DOHH2 (cell line): Measurements from ENCODE around the gene PPP6R1.
A peak's percentile ranks its signal among the peaks of the same experiment; 100 is the strongest.

Source experiments
- H3F3A ChIP-seq: fragments of 200-600 bp; sonication (generic), shearing (Covaris generic); 2 replicates; pipeline ENCODE4 v1.6.0; 2016; ENCODE audit warnings: antibody characterized with exemption, mild to moderate bottlenecking; ENCODE audit not compliant: control insufficient read depth, insufficient read depth
- H3K27ac ChIP-seq: fragments of 200-600 bp; sonication (generic); 2 replicates; pipeline ENCODE4 v1.5.1; 2014; ENCODE audit warnings: low read depth, mild to moderate bottlenecking, low read length, moderate library complexity
- H3K27me3 ChIP-seq: fragments of 200-600 bp; sonication (generic); 2 replicates; pipeline ENCODE4 v1.6.1; 2014; ENCODE audit warnings: mild to moderate bottlenecking, low read length, mixed read lengths; ENCODE audit not compliant: control insufficient read depth
- H3K36me3 ChIP-seq: fragments of 200-600 bp; sonication (generic); 2 replicates; pipeline ENCODE4 v1.6.1; 2014; ENCODE audit warnings: mild to moderate bottlenecking, low read length, moderate library complexity, mixed read lengths; ENCODE audit not compliant: control insufficient read depth
- H3K4me1 ChIP-seq: fragments of 200-600 bp; sonication (generic); 2 replicates; pipeline ENCODE4 v1.6.1; 2014; ENCODE audit warnings: mild to moderate bottlenecking, low read length, mixed read lengths; ENCODE audit not compliant: control insufficient read depth
- H3K4me2 ChIP-seq: fragments of 200-600 bp; sonication (generic); 2 replicates; pipeline ENCODE4 v1.6.0; 2014; ENCODE audit warnings: mild to moderate bottlenecking, low read length, moderate library complexity
- H3K4me3 ChIP-seq: fragments of 200-600 bp; sonication (generic); 2 replicates; pipeline ENCODE4 v1.5.1; 2014; ENCODE audit warnings: mild to moderate bottlenecking, low read length, mixed read lengths
- H3K79me2 ChIP-seq: fragments of 200-600 bp; sonication (generic); 2 replicates; pipeline ENCODE4 v1.6.1; 2014; ENCODE audit warnings: mild to moderate bottlenecking, low read length, mixed read lengths; ENCODE audit not compliant: control insufficient read depth
- H3K9me2 ChIP-seq: fragments of 200-600 bp; sonication (generic); replicated peaks from 2 replicates; pipeline ENCODE4 v1.6.1; 2014; ENCODE audit warnings: mild to moderate bottlenecking, low read length, mixed read lengths; ENCODE audit not compliant: control insufficient read depth
- H3K9me3 ChIP-seq: fragments of 200-600 bp; sonication (generic); 2 replicates; pipeline ENCODE4 v1.6.1; 2014; ENCODE audit warnings: antibody characterized with exemption, low read length, mixed read lengths; ENCODE audit not compliant: control insufficient read depth, insufficient read depth
- H4K20me1 ChIP-seq: fragments of 200-600 bp; sonication (generic); 2 replicates; pipeline ENCODE4 v1.6.0; 2014; ENCODE audit warnings: low read depth, mild to moderate bottlenecking, antibody characterized with exemption, low read length, moderate library complexity; ENCODE audit not compliant: control insufficient read depth, insufficient read depth
- CTCF ChIP-seq: fragments of 200-600 bp; sonication (generic); IDR thresholded peaks from one replicate; pipeline ENCODE4 v1.5.1; 2014; ENCODE audit warnings: antibody characterized with exemption, mild to moderate bottlenecking, low read depth, low read length; ENCODE audit not compliant: poor library complexity, severe bottlenecking
- EZH2phosphoT487 ChIP-seq: fragments of 200-600 bp; sonication (generic); IDR thresholded peaks from 2 replicates; pipeline ENCODE4 v1.6.1; 2017; ENCODE audit warnings: borderline replicate concordance, mild to moderate bottlenecking, antibody characterized with exemption, low read length, moderate library complexity, mixed read lengths

The PPP6R1 gene

GRCh38 chr19:55285229-55285890 lies 26.5 kb upstream of the PPP6R1 start:
- no peaks in the 10 kb centered on the region for H3K36me3 ChIP-seq
- H3K4me3 ChIP-seq: no peak overlapping the region
- no peaks in the 10 kb centered on the region for H3K9me2 ChIP-seq
- no peaks in the 10 kb centered on the region for H3K79me2 ChIP-seq
- peaks cover 21% of the 10 kb centered on the region for H3K4me1 ChIP-seq
- H3K27ac ChIP-seq: no peak overlapping the region
- no peaks in the 10 kb centered on the region for H4K20me1 ChIP-seq
- H3K9me3 ChIP-seq: no peaks in the 10 kb centered on the region
- TF ChIP-seq CTCF: no peak
- no peak for TF ChIP-seq EZH2phosphoT487
- peaks cover 7% of the 10 kb centered on the region for H3F3A ChIP-seq
- peaks cover 3% of the 10 kb centered on the region; the same call in 1 of the 2 replicates for H3K27me3 ChIP-seq
- H3K4me2 ChIP-seq: no peak overlapping the region

- Histone ChIP-seq H4K20me1 (no peaks in the 10 kb centered on the region), H3K27ac (no peak overlapping the region), H3K36me3 (no peaks in the 10 kb centered on the region), H3K9me2 (no peaks in the 10 kb centered on the region), H3K4me3 (no peak overlapping the region), H3F3A (peaks cover 4% of the 10 kb centered on the region; the same call in 1 of the 2 replicates), H3K27me3 (peaks cover 3% of the 10 kb centered on the region; the same call in 1 of the 2 replicates), H3K79me2 (peaks cover 1% of the 10 kb centered on the region; the same call in 1 of the 2 replicates), H3K9me3 (no peaks in the 10 kb centered on the region), H3K4me1 (peaks cover 23% of the 10 kb centered on the region), H3K4me2 (no peak overlapping the region)
- TF ChIP-seq CTCF: no peak
- no peak for TF ChIP-seq EZH2phosphoT487
These were observed 25.7 kb upstream of the PPP6R1 start for GRCh38 chr19:55284405-55285058.

GRCh38 chr19:55283548-55284377 lies 24.9 kb upstream of the PPP6R1 start, which contains the start of gene BRSK1:
Gene BRSK1 (plus strand): TSS chr19:55283997. CDS start chr19:55284443, 446 bp downstream.
- TF ChIP-seq CTCF (no peak), EZH2phosphoT487 (no peak)
- Histone ChIP-seq H3K9me3 (no peaks in the 10 kb centered on the region), H3K9me2 (no peaks in the 10 kb centered on the region), H3K27ac (no peak within 1 kb of the TSS), H3K36me3 (no peaks in the 10 kb centered on the region), H3K27me3 (peaks cover 3% of the 10 kb centered on the region; the same call in 1 of the 2 replicates), H3K4me2 (peak within 1 kb of the TSS; percentile 52), H3K4me1 (peaks cover 30% of the 10 kb centered on the region), H4K20me1 (no peaks in the 10 kb centered on the region), H3F3A (peaks cover 4% of the 10 kb centered on the region; the same call in 1 of the 2 replicates), H3K79me2 (peaks cover 6% of the 10 kb centered on the region; the same call in 1 of the 2 replicates), H3K4me3 (peak within 1 kb of the TSS; percentile 44; the same call in 1 of the 2 replicates)
